Measurements from ENCODE around the gene PARP1.

Gene PARP1

DNA sequence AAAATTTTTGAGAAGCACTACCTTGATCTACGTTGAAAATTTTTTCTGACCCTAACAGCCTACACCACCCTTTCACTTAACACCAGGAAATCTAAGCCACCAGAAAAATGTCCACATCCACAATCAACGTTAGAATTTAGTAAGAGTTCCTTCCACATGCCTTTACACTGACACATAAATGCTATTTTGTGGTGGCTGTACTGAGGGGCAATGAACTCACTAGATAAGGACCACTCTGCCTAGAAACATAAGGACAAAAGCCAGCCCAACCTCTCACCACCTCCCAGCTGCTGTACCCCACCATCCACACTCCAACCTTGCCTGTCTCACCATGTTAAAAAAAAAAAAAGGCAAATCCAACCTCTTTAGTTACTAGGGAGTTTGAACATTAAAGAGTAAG is 29.8 kb downstream of the PARP1 start:
- DNase-seq = no peak
- 72% methylated on average over 2 of the region's 2 CpGs for WGBS
- peaks cover 60 to 100% of the 10 kb centered on the region in 2 experiments for H3K36me3 ChIP-seq (ENCODE audit: control insufficient read depth in 1 of 2, insufficient read depth in 2 of 2, low read depth in 1 of 2, low read length in 2 of 2)

GRCh38 chr1:226376300-226376699 is 31.6 kb downstream of the PARP1 start:
- Histone ChIP-seq H2AK5ac (ENCODE audit: low read length, severe bottlenecking) (no peak overlapping the region), H3K4ac (ENCODE audit: low read depth in 1 of 2, low read length in 2 of 2) (no peak overlapping the region), H3K36me3 (ENCODE audit: control insufficient read depth in 1 of 2, insufficient read depth in 2 of 2, low read depth in 1 of 2, low read length in 2 of 2) (peaks cover 52 to 97% of the 10 kb centered on the region in 2 experiments), H2AFZ (ENCODE audit: low read depth, low read length) (no peak overlapping the region), H3K4me1 (ENCODE audit: control insufficient read depth, insufficient read depth, low read depth, low read length) (peaks cover 8% of the 10 kb centered on the region), H3K27me3 (ENCODE audit: control insufficient read depth in 1 of 2, insufficient read depth in 1 of 2, low read length in 2 of 2) (no peaks in the 10 kb centered on the region), H2BK120ac (ENCODE audit: low read depth, low read length) (no peak overlapping the region), H4K91ac (ENCODE audit: low read length) (no peak overlapping the region), H2BK15ac (ENCODE audit: low read depth, poor library complexity, severe bottlenecking) (no peak overlapping the region), H2BK12ac (ENCODE audit: low read length in 2 of 2) (no peak overlapping the region), H3K18ac (ENCODE audit: low read depth in 1 of 2, low read length in 2 of 2) (no peak overlapping the region), H3K79me1 (replicated peaks; ENCODE audit: low read length, poor library complexity, severe bottlenecking) (peaks cover 15% of the 10 kb centered on the region), H3K23ac (ENCODE audit: low read length in 2 of 2) (no peak overlapping the region), H3K4me2 (ENCODE audit: low read length, poor library complexity, severe bottlenecking) (no peak overlapping the region), H3K9me3 (ENCODE audit: control insufficient read depth, low read length) (no peaks in the 10 kb centered on the region), H3K14ac (ENCODE audit: low read length in 2 of 2) (no peak overlapping the region), H3K9ac (ENCODE audit: low read length) (no peak overlapping the region), H4K8ac (ENCODE audit: low read length) (no peak overlapping the region), H3K27ac (ENCODE audit: low read length, poor library complexity, severe bottlenecking) (no peak overlapping the region), H3K4me3 (ENCODE audit: insufficient read depth in 1 of 2, low read depth in 1 of 2, low read length in 2 of 2) (no peak overlapping the region), H2BK5ac (ENCODE audit: low read depth, low read length, poor library complexity, severe bottlenecking) (no peak overlapping the region)
- no peak for DNase-seq
- 97% methylated on average over 2 of the region's 3 CpGs for WGBS

More for the DNA sequence above, 29.8 kb downstream of the PARP1 start:
- no peak overlapping the region for H2BK120ac ChIP-seq (ENCODE audit: low read depth, low read length)
- H3K27me3 ChIP-seq (ENCODE audit: control insufficient read depth in 1 of 2, insufficient read depth in 1 of 2, low read length in 2 of 2) = no peaks in the 10 kb centered on the region
- H3K14ac ChIP-seq (ENCODE audit: low read length in 2 of 2) = no peak overlapping the region
- H4K8ac ChIP-seq (ENCODE audit: low read length) = no peak overlapping the region
- H2BK5ac ChIP-seq (ENCODE audit: low read depth, low read length, poor library complexity, severe bottlenecking) = no peak overlapping the region
- H3K4me1 ChIP-seq (ENCODE audit: control insufficient read depth, insufficient read depth, low read depth, low read length) = peaks cover 8% of the 10 kb centered on the region
- H3K9ac ChIP-seq (ENCODE audit: low read length) = no peak overlapping the region
- no peak overlapping the region for H2AFZ ChIP-seq (ENCODE audit: low read depth, low read length)
- H4K91ac ChIP-seq (ENCODE audit: low read length) = no peak overlapping the region
- no peak overlapping the region for H2BK12ac ChIP-seq (ENCODE audit: low read length in 2 of 2)
- H3K4ac ChIP-seq (ENCODE audit: low read depth in 1 of 2, low read length in 2 of 2) = no peak overlapping the region
- H3K27ac ChIP-seq (ENCODE audit: low read length, poor library complexity, severe bottlenecking) = no peak overlapping the region
- no peaks in the 10 kb centered on the region for H3K9me3 ChIP-seq (ENCODE audit: control insufficient read depth, low read length)
- H3K18ac ChIP-seq (ENCODE audit: low read depth in 1 of 2, low read length in 2 of 2) = no peak overlapping the region
- H2AK5ac ChIP-seq (ENCODE audit: low read length, severe bottlenecking) = no peak overlapping the region
- no peak overlapping the region for H3K4me2 ChIP-seq (ENCODE audit: low read length, poor library complexity, severe bottlenecking)
- H2BK15ac ChIP-seq (ENCODE audit: low read depth, poor library complexity, severe bottlenecking) = no peak overlapping the region
- H3K4me3 ChIP-seq (ENCODE audit: insufficient read depth in 1 of 2, low read depth in 1 of 2, low read length in 2 of 2) = no peak overlapping the region
- H3K79me1 ChIP-seq (replicated peaks; ENCODE audit: low read length, poor library complexity, severe bottlenecking) = peaks cover 6% of the 10 kb centered on the region
- no peak overlapping the region for H3K23ac ChIP-seq (ENCODE audit: low read length in 2 of 2)

GRCh38 chr1:226373376-226373775 is 34.5 kb downstream of the PARP1 start:
- Histone ChIP-seq H2AFZ (ENCODE audit: low read depth, low read length) (no peak overlapping the region), H3K27me3 (ENCODE audit: control insufficient read depth in 1 of 2, insufficient read depth in 1 of 2, low read length in 2 of 2) (no peaks in the 10 kb centered on the region), H2BK15ac (ENCODE audit: low read depth, poor library complexity, severe bottlenecking) (no peak overlapping the region), H3K4me2 (ENCODE audit: low read length, poor library complexity, severe bottlenecking) (no peak overlapping the region), H3K4me1 (ENCODE audit: control insufficient read depth, insufficient read depth, low read depth, low read length) (peaks cover 22% of the 10 kb centered on the region), H3K4ac (ENCODE audit: low read depth in 1 of 2, low read length in 2 of 2) (no peak overlapping the region), H3K27ac (ENCODE audit: low read length, poor library complexity, severe bottlenecking) (no peak overlapping the region), H3K36me3 (ENCODE audit: control insufficient read depth in 1 of 2, insufficient read depth in 2 of 2, low read depth in 1 of 2, low read length in 2 of 2) (peaks cover 46 to 87% of the 10 kb centered on the region in 2 experiments), H3K23ac (ENCODE audit: low read length in 2 of 2) (no peak overlapping the region), H3K18ac (ENCODE audit: low read depth in 1 of 2, low read length in 2 of 2) (no peak overlapping the region), H3K14ac (ENCODE audit: low read length in 2 of 2) (no peak overlapping the region), H4K8ac (ENCODE audit: low read length) (no peak overlapping the region), H2AK5ac (ENCODE audit: low read length, severe bottlenecking) (no peak overlapping the region), H3K9me3 (ENCODE audit: control insufficient read depth, low read length) (no peaks in the 10 kb centered on the region), H2BK120ac (ENCODE audit: low read depth, low read length) (no peak overlapping the region), H3K79me1 (replicated peaks; ENCODE audit: low read length, poor library complexity, severe bottlenecking) (peaks cover 22% of the 10 kb centered on the region), H3K4me3 (ENCODE audit: insufficient read depth in 1 of 2, low read depth in 1 of 2, low read length in 2 of 2) (no peak overlapping the region), H2BK5ac (ENCODE audit: low read depth, low read length, poor library complexity, severe bottlenecking) (no peak overlapping the region), H4K91ac (ENCODE audit: low read length) (no peak overlapping the region), H2BK12ac (ENCODE audit: low read length in 2 of 2) (no peak overlapping the region), H3K9ac (ENCODE audit: low read length) (no peak overlapping the region)
- DNase-seq = no peak
- 75% methylated on average over 7 of the region's 7 CpGs for WGBS

GRCh38 chr1:226372885-226373284 is 35.0 kb downstream of the PARP1 start:
- H2BK12ac ChIP-seq (ENCODE audit: low read length in 2 of 2) = no peak overlapping the region
- H4K91ac ChIP-seq (ENCODE audit: low read length) = no peak overlapping the region
- no peak overlapping the region for H3K23ac ChIP-seq (ENCODE audit: low read length in 2 of 2)
- WGBS = 95% methylated on average over 9 of the region's 9 CpGs
- no peak overlapping the region for H2BK5ac ChIP-seq (ENCODE audit: low read depth, low read length, poor library complexity, severe bottlenecking)
- no peak overlapping the region for H2AK5ac ChIP-seq (ENCODE audit: low read length, severe bottlenecking)
- no peak overlapping the region for H2BK15ac ChIP-seq (ENCODE audit: low read depth, poor library complexity, severe bottlenecking)
- H2BK120ac ChIP-seq (ENCODE audit: low read depth, low read length) = no peak overlapping the region
- no peak overlapping the region for H3K4ac ChIP-seq (ENCODE audit: low read depth in 1 of 2, low read length in 2 of 2)
- no peak overlapping the region for H3K4me2 ChIP-seq (ENCODE audit: low read length, poor library complexity, severe bottlenecking)
- no peak overlapping the region for H3K4me3 ChIP-seq (ENCODE audit: insufficient read depth in 1 of 2, low read depth in 1 of 2, low read length in 2 of 2)
- DNase-seq = no peak
- no peaks in the 10 kb centered on the region for H3K9me3 ChIP-seq (ENCODE audit: control insufficient read depth, low read length)
- H2AFZ ChIP-seq (ENCODE audit: low read depth, low read length) = no peak overlapping the region
- H3K36me3 ChIP-seq (ENCODE audit: control insufficient read depth in 1 of 2, insufficient read depth in 2 of 2, low read depth in 1 of 2, low read length in 2 of 2) = peaks cover 50 to 87% of the 10 kb centered on the region in 2 experiments
- no peak overlapping the region for H3K18ac ChIP-seq (ENCODE audit: low read depth in 1 of 2, low read length in 2 of 2)
- H3K79me1 ChIP-seq (replicated peaks; ENCODE audit: low read length, poor library complexity, severe bottlenecking) = peaks cover 26% of the 10 kb centered on the region
- H4K8ac ChIP-seq (ENCODE audit: low read length) = no peak overlapping the region
- peaks cover 22% of the 10 kb centered on the region for H3K4me1 ChIP-seq (ENCODE audit: control insufficient read depth, insufficient read depth, low read depth, low read length)
- H3K14ac ChIP-seq (ENCODE audit: low read length in 2 of 2) = no peak overlapping the region
- H3K27me3 ChIP-seq (ENCODE audit: control insufficient read depth in 1 of 2, insufficient read depth in 1 of 2, low read length in 2 of 2) = no peaks in the 10 kb centered on the region
- no peak overlapping the region for H3K27ac ChIP-seq (ENCODE audit: low read length, poor library complexity, severe bottlenecking)
- no peak overlapping the region for H3K9ac ChIP-seq (ENCODE audit: low read length)

All from mesenchymal stem cell (in vitro differentiated cells and primary cell).